ENCODE data around the gene ANKRD23. TPM values are rescaled to one million over a fixed set of nuclear protein-coding genes. Genes with fewer than 3 reads are reported as not detected.

Gene ANKRD23
- total and polyA plus RNA-seq, 2 of the 13 experiments (the other 11 are each of a cell fraction or from before 2014, with no cell fraction given), result 1.5 to 1.6 TPM

DNA sequence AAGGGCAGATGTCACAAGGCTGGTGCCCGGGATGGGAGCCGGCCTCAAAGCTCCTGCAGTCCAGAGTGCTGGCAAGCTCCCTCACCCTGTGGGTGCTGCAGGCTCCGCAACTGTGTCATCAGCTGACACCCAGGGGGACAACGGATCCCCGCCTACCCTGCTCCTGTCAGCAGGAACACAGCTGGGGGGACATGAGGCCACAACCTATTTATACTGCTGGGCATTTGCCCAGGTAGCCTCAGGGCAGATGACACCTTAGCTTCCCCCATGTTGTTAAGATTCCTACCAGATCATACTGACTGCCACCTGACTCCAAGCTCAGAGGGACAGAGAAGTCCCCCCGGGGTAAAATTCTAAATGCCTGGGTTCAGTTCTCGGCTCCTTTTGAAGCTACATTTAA lies 1.2 kb downstream of the ANKRD23 start:
- no peak for DNase-seq (ENCODE audit: low spot score)
- TF ChIP-seq PHF5A (CRISPR knock-in tag; IDR thresholded peaks at IDR 0.05; ENCODE audit: low read depth, unreplicated experiment) (no peak), ZFP82 (CRISPR knock-in tag; IDR thresholded peaks at IDR 0.05; ENCODE audit: borderline replicate concordance) (no peak), TEAD3 (CRISPR knock-in tag; optimal IDR thresholded peaks at IDR 0.05; ENCODE audit: borderline replicate concordance) (no peak), SALL2 (CRISPR knock-in tag; IDR thresholded peaks at IDR 0.05) (no peak), ZNF3 (CRISPR knock-in tag; IDR thresholded peaks at IDR 0.05) (no peak), HOXA9 (CRISPR knock-in tag; IDR thresholded peaks at IDR 0.05; ENCODE audit: borderline replicate concordance) (no peak), ZC3H4 (CRISPR knock-in tag; IDR thresholded peaks at IDR 0.05; ENCODE audit: borderline replicate concordance) (no peak), MYPOP (CRISPR knock-in tag; IDR thresholded peaks at IDR 0.05) (no peak), ZNF556 (CRISPR knock-in tag; IDR thresholded peaks at IDR 0.05; ENCODE audit: borderline replicate concordance) (no peak), ZNF562 (CRISPR knock-in tag; IDR thresholded peaks at IDR 0.05; ENCODE audit: borderline replicate concordance) (no peak), POLR2G (IDR thresholded peaks at IDR 0.05; ENCODE audit: low read depth, low read length) (peak; percentile 2; the same call in 1 of the 2 replicates), SALL1 (CRISPR knock-in tag; IDR thresholded peaks at IDR 0.05) (no peak), ZNF367 (CRISPR knock-in tag; IDR thresholded peaks at IDR 0.05; ENCODE audit: borderline replicate concordance) (no peak), TARDBP (CRISPR knock-in tag; IDR thresholded peaks at IDR 0.05) (no peak), ZNF570 (CRISPR knock-in tag; IDR thresholded peaks at IDR 0.05; ENCODE audit: borderline replicate concordance) (no peak), GABPA (IDR thresholded peaks at IDR 0.05; ENCODE audit: low read depth, low read length) (no peak), GABPA (CRISPR knock-in tag; IDR thresholded peaks at IDR 0.05; ENCODE audit: low read depth) (no peak), SMC3 (IDR thresholded peaks at IDR 0.05; ENCODE audit: low read length) (no peak), POLR2A (IDR thresholded peaks at IDR 0.05; ENCODE audit: insufficient read depth in 1 of 2, low read depth in 2 of 2, low read length in 2 of 2) (peak in 1 of 2 experiments; percentile 6; a peak in 1 of 4 replicates), AGO2 (optimal IDR thresholded peaks at IDR 0.05; ENCODE audit: low read depth, low read length) (peak; percentile 7)
- TF ChIP-seq, protein P1, sequence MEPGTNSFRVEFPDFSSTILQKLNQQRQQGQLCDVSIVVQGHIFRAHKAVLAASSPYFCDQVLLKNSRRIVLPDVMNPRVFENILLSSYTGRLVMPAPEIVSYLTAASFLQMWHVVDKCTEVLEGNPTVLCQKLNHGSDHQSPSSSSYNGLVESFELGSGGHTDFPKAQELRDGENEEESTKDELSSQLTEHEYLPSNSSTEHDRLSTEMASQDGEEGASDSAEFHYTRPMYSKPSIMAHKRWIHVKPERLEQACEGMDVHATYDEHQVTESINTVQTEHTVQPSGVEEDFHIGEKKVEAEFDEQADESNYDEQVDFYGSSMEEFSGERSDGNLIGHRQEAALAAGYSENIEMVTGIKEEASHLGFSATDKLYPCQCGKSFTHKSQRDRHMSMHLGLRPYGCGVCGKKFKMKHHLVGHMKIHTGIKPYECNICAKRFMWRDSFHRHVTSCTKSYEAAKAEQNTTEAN (CRISPR knock-in tag; conservative IDR thresholded peaks at IDR 0.05), result no peak
- TF ChIP-seq, protein P2, sequence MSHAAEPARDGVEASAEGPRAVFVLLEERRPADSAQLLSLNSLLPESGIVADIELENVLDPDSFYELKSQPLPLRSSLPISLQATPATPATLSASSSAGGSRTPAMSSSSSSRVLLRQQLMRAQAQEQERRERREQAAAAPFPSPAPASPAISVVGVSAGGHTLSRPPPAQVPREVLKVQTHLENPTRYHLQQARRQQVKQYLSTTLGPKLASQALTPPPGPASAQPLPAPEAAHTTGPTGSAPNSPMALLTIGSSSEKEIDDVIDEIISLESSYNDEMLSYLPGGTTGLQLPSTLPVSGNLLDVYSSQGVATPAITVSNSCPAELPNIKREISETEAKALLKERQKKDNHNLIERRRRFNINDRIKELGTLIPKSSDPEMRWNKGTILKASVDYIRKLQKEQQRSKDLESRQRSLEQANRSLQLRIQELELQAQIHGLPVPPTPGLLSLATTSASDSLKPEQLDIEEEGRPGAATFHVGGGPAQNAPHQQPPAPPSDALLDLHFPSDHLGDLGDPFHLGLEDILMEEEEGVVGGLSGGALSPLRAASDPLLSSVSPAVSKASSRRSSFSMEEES (CRISPR knock-in tag; IDR thresholded peaks at IDR 0.05), result no peak
- TF ChIP-seq, protein P3, sequence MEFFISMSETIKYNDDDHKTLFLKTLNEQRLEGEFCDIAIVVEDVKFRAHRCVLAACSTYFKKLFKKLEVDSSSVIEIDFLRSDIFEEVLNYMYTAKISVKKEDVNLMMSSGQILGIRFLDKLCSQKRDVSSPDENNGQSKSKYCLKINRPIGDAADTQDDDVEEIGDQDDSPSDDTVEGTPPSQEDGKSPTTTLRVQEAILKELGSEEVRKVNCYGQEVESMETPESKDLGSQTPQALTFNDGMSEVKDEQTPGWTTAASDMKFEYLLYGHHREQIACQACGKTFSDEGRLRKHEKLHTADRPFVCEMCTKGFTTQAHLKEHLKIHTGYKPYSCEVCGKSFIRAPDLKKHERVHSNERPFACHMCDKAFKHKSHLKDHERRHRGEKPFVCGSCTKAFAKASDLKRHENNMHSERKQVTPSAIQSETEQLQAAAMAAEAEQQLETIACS (CRISPR knock-in tag; IDR thresholded peaks at IDR 0.05), result no peak

More for the DNA sequence above, 1.2 kb downstream of the ANKRD23 start:
- H2AFZ ChIP-seq (ENCODE audit: low read length), result no peak overlapping the region
- no peak overlapping the region for H3K27ac ChIP-seq (ENCODE audit: extremely low read length, insufficient read depth, low read length)
- H3K79me2 ChIP-seq (ENCODE audit: insufficient read depth, low read length), result no peaks in the 10 kb centered on the region
- no peaks in the 10 kb centered on the region for H3K27me3 ChIP-seq (ENCODE audit: control insufficient read depth in 1 of 2, insufficient read depth in 2 of 2, low read length in 2 of 2)
- FAIRE-seq (no peak), ATAC-seq (peak; percentile 7)
- in situ Hi-C loops (cut with HindIII; ENCODE audit: extremely low pct_ligation_motif_present, low pct_unique_long_range_greater_than_20kb) (no loop called here), intact Hi-C loops (cut with micrococcal nuclease; ENCODE audit: unreplicated experiment) (no loop called here)
- ChIA-PET CTCF (ENCODE audit: low intra/inter-chr PET ratio, low total read pairs) (no interaction called here), POLR2A (interaction anchor here (0.8 to 1.3 kb wide), 6 partner anchors 9 to 26 kb away, joined by 3 to 4 read pairs (median 3); no protein-coding TSS in a partner anchor)
- no peak overlapping the region for H3K9ac ChIP-seq (ENCODE audit: insufficient read depth, low read depth, low read length)
- BruUV-seq (replicated peaks), result no TSS peak
- H4K20me1 ChIP-seq (ENCODE audit: insufficient read depth, low read length), result no peaks in the 10 kb centered on the region
- peaks cover 1% of the 10 kb centered on the region for H3K4me1 ChIP-seq (ENCODE audit: insufficient read depth, low read length)
- no peak overlapping the region for H3K4me3 ChIP-seq (replicated peaks in 1 of 3; ENCODE audit: insufficient read depth in 1 of 3, low read depth in 2 of 3, low read length in 3 of 3)
- no peaks in the 10 kb centered on the region for H3K9me3 ChIP-seq (ENCODE audit: low read length)
- WGBS (ENCODE audit: low lambda C conversion rate), result 95% methylated on average over 5 of the region's 7 CpGs
- no peak overlapping the region for H3K4me2 ChIP-seq (ENCODE audit: low read depth, low read length)
- H3K36me3 ChIP-seq (replicated peaks in 1 of 2; ENCODE audit: control insufficient read depth in 1 of 2, insufficient read depth in 2 of 2, low read length in 2 of 2), result peaks cover 3 to 5% of the 10 kb centered on the region in 2 experiments; a peak in 4 of 5 replicates

Measured in HepG2 (cell line).